HG03196 (cell line): ENCODE results near the gene NEU4.
"Not testable (repeated sequence)": the region's sequence is repeated elsewhere in the genome, so short reads cannot be mapped to it uniquely, and the experiment has no call there.

Experiments
- ATAC-seq: cut with Tn5 transposase; IDR thresholded peaks from one replicate; pipeline ENCODE4 v1.9.1; 2021; ENCODE audit not compliant: unreplicated experiment

NEU4 gene

DNA sequence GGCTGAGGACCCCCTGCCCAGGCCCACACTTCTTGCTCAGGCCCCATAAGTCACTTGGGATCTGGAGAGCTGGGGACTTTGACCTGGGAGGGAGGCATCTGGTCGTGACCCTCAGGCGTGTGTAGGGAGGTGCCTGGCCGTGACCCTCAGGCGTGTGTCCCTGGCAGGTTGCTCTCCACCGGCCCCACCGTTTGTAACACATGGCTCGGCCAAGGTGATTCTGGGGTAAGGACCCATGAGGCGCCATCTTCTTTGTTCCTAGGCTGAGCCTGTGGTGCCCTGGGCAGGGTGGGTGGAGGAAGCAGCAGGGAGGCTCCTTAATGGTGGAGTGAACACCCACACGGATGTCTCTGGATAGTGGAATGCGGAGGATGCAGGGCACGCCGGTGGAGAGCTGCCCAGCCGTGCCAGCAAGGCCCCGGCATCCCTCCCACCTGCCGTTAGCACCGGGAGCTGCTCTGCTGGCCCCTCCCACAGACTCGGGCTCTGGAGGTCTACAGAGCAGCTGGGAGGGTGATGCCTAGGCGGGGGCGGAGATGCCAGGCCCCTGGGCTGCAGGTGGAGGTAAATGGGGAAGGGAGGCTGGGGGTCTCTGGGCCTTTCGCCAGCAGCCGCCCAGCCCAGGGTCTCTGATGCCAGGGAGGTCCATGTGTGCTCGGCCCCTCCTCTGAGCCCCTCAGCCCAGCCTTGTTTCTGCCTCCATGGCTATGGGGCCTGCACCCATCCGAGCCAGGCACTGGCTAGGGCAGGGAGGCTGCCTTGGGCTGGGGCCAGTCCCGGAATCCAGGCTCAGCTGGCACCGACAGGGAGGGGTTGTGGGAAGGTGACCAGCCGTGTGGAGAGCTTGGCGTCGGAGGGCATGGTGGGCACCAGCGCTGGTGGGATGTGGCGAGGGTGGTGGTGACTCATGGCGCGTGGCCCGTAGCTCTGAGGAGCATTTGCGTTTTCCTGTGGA is 33.5 kb upstream of the NEU4 start:
- ATAC-seq: no peak

- ATAC-seq: no peak
Measured at GRCh38 chr2:241776336-241777169, 32.4 kb upstream of the NEU4 start, which contains the start of gene GAL3ST2. Gene GAL3ST2 (plus strand): TSS chr2:241776822. CDS start chr2:241776956, 134 bp downstream.

- no peak for ATAC-seq
Measured at GRCh38 chr2:241777170-241777685, 31.8 kb upstream of the NEU4 start.

- ATAC-seq: no peak
Measured at GRCh38 chr2:241777686-241778627, 31.0 kb upstream of the NEU4 start.

DNA sequence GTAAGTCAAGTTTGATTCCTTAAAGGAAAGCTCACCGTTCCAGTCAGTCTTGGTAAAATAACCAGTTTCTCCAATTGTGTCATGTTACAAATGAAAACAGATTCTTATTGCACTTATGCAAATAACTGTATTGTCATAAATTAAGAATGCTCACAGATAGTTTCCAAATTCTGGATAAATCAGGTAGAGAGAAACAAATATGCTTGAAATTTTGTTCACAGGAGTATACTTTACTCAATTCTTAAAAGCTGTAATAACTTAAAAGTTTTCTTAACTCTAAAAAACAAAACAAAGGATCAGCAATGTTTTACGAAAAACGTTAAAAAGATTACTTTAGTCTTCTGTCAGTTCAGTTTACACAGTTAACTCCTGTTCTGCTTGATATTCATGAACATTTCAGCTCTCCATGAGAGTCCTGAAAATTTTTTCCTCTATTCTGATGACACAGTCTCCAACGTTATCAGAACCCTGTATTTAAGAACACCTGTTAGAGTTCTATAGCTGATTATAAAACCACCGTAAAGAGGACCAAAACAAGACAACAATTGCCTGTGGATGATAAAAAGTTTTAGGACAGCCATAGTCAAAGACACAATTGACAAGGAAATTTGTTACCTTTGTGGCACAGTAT is 27.9 kb upstream of the NEU4 start:
- ATAC-seq: no peak

GRCh38 chr2:241782053-241782452 is 26.9 kb upstream of the NEU4 start:
- not testable (repeated sequence) for ATAC-seq

- ATAC-seq: no peak
Measured at GRCh38 chr2:241788135-241788534, 20.9 kb upstream of the NEU4 start.

DNA sequence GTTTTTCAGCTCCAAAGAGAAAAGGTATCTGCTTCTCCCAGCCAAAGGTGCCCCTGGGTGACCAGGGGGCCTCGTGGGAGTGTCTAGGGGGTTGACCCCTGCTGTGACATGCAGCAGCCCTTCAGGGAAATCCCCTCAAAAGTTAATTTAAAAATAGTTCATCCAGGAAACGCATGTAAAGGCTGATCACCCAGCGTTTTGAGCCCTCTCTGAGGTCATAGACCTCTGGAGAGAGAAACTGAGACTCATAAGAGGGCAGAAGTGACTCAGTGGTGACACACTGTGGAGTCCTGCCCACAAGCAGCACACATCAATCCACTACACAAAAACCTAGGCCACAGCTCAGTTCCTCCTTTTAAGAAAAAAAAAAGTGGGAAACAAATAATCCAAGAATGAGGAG is 20.4 kb upstream of the NEU4 start:
- ATAC-seq: no peak

GRCh38 chr2:241791385-241791784 is 17.6 kb upstream of the NEU4 start:
- not testable (repeated sequence) for ATAC-seq

DNA sequence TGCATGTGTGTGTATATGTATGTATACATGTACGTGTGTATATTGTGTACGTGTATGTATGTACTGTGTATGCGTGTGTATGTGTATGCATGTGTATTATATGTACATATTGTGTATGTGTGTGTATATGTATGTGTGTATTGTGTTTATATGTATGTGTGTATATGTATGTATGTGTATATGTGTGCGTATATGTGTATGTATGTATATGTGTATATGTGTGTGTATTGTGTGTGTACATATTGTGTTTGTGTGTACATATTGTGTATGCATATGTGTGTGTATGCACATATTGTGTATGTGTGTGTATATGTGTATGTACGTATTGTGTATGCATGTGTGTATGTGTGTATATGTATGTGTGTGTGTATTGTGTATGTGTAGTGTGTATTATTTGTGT is 15.6 kb upstream of the NEU4 start:
- ATAC-seq: no peak

DNA sequence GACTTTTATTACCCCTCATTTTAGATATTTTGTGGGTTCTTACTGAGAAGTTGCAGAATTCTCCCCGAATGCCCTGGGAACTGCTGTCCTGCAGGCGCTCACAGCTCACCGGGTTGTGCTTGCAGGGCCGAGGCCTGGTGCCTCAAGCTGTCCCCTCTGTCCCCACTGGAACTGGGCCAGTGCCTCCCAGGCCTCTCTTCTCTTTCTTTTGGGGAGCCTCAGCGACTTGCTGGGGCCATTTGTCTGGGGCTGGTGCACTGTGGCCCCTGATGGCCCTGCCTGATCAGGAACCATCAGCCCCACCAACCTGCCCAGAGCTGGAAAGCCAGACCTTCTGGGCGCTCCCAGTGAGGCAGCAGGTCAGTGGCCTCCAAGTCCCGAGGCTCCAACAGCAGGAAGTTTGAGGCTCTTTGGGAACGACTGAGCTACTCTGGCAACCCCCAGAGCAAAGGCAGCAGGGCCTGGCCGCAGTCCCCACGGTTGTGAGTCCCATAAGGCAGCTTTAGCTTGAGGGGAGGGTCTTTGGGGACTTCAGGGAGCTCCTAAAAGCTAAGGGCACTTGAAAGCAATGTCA is 14.7 kb upstream of the NEU4 start:
- ATAC-seq: no peak

DNA sequence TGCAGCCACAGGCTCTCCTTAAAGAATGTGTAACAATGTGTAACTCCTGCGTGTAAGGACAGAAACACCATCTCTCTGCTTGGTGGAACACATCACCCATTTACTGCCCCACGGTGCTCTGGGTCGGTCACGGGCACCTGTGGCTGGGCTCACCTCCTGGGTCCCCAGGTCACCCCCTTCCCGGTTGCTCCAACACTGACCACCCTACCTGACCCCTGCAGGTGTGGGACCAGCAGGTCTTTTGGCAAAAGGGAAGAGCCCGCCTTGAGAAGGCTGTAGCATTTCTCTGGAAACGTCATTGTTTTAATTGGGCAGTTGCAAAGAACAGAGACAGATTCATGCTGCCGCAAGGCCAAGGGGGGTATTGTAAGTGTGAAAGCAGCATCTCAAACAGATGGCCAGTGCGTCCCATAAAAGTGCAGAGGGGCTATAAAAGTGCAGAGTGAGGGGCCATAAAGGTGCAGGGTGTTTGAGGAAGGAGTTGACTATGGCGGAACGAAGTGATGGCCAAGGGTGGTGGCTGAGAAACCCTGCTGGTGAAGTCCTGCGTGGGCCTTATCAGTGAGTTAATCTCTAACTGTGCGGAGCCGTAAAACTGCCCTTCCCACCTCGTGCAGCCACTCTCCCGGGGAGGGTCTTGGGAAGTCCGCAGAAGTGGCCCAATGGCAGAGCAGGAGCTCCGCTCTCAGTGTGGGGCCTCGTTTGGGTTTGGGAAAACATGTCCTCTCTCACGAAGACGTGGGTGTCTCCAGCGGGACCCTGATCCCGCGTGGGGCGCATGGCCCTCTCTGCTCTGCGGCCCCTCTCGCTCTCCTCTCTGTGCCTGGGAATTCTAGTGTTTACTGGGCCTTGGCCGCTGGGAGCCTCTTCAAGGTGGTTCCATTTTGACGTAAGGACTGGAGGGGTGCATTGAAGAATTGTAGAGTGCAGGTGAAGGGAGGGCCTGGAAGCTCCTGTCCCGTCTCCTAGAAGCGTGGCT is 13.7 kb upstream of the NEU4 start:
- ATAC-seq: no peak

- no peak for ATAC-seq
Measured at GRCh38 chr2:241796209-241796608, 12.8 kb upstream of the NEU4 start.

GRCh38 chr2:241796610-241797138 is 12.3 kb upstream of the NEU4 start:
- ATAC-seq: no peak

DNA sequence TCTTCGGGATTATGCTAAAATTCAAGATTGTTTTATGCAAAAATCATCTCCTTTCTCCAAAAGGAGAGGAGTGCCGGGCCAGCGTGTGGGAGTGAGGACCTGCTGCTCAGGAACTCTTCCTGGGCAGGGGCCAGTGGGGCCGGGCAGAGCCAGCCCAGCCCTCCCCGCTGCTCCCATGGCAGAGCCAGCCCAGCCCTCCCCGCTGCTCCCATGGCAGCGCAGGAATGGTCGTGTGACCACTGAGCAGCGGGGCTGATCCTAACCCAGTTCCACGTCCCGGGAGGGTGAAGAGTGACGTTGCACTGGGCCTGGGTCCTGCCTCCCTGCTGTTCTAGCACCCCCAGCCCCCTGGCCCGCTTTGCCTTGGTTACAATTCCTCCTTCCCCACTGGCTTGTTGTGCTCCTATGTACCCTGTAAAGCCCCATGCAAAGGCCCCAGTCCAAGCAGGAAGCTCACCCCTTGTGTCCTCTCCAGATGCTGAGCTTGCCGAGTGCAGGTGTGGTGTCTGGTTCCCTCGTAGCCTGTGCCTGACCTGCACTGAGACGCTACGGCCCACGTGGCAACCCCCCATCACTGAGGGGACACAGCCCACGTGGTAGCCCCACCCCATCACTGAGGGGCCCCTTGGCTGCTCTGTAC is 11.4 kb upstream of the NEU4 start:
- ATAC-seq: no peak

DNA sequence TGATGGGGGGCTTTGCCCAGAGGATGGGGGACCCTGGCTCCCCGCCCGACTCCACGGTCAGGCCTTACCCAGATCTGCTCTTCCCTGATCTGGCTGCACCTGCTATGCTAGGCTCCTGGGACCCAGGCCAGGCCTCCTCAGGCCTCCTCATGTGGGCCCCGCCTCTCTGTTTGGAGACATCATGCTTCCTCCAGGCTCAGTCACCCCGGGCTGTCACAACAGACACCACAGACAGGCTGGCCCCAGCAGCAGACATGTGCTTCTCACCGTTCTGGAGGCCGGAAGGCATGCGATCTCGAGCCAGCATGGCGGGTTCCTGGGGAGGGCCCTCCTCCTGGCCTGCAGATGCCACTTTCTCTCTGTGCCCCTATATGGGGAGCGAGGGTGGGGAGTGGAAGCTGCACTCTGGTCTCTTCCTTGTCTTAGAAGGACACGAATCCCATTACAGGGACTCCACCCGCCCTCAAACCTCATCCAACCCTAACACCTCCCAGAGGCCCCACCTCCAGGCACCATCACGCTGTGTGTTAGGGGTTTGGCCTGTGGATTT is 10.8 kb upstream of the NEU4 start:
- ATAC-seq: no peak
